Measurements from ENCODE around the gene SOCS6.

DNA sequence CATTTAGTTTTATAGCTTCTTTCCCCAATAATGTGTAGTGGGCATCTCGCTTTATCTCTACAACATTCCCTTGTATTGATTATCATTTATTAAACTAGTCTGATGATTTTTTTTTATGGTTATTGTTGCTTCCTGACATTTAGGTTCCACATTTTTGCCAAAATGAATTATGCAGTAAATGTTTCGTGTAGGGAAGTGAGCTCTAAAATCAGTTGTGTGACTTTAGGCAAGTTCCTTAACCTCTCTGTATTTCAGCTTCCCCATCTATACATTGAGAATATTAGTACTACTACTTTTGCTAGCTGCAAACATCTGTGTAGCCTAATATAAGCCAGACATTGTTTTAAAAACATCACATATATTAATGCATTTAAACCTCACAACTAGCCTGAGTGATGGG lies 22.9 kb downstream of the SOCS6 start:
- TF ChIP-seq, protein P1, sequence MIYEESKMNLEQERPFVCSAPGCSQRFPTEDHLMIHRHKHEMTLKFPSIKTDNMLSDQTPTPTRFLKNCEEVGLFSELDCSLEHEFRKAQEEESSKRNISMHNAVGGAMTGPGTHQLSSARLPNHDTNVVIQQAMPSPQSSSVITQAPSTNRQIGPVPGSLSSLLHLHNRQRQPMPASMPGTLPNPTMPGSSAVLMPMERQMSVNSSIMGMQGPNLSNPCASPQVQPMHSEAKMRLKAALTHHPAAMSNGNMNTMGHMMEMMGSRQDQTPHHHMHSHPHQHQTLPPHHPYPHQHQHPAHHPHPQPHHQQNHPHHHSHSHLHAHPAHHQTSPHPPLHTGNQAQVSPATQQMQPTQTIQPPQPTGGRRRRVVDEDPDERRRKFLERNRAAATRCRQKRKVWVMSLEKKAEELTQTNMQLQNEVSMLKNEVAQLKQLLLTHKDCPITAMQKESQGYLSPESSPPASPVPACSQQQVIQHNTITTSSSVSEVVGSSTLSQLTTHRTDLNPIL (CRISPR knock-in tag; IDR thresholded peaks at IDR 0.05; ENCODE audit: low read depth) = no peak
- TF ChIP-seq GLIS3 (CRISPR knock-in tag; IDR thresholded peaks at IDR 0.05) = no peak
- no peak for TF ChIP-seq CSRNP3 (CRISPR knock-in tag; IDR thresholded peaks at IDR 0.05)

All from SK-N-SH treated with all-trans-retinoic acid at 6 μM for 48 hours (cell line).